Measurements from ENCODE around the gene IMMP2L. TPM values are rescaled to one million over a fixed set of nuclear protein-coding genes. Genes with fewer than 3 reads are reported as not detected.

The IMMP2L gene
- total and polyA plus RNA-seq, 2 donors (not counting 3 experiments of a cell fraction or from before 2014, with no cell fraction given) = 9.9 to 11.8 TPM

DNA sequence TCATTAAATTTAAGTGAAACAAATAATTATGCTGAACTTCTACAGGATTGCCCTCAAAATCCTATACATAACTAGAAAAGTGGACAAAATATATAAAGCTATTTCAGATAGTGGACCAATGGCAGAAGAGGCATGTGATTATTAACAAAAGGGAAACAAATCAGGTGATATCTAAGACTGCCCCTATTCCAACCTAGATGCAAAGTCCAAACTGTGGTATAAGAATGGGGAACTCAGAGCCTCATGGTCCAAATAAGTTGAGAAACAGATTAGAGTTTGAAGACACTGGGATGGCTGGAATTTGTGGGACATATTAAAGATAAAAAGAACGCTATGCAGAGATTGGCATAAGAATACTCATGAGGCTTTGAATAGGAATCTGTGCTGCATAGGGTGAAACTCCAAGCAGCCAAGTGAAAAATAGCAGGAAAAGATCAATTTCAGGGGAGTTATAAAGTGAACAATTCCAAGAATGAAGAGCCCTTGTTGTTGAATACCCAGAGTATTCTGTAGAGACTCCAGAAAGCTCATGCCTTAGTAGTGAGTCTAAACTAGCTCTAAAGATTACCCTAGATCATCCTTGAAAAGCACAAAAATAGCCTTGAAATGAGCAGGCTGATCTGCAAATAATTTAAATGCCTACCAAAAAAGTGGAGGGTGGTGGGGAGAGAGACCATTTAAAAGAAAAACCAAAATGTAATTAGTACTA, 152.4 kb downstream of the IMMP2L start:
- no peaks in the 10 kb centered on the region for H3K27me3 ChIP-seq (ENCODE audit: control insufficient read depth in 2 of 2, insufficient read depth in 2 of 2, low read length in 2 of 2)
- no peak overlapping the region for H3K4me3 ChIP-seq (replicated peaks in 1 of 3; ENCODE audit: insufficient read depth in 1 of 3, low read depth in 1 of 3, low read length in 3 of 3)
- DNase-seq (ENCODE audit: low read depth, low spot score) (no peak), FAIRE-seq (no peak)
- TF ChIP-seq EZH2 (IDR thresholded peaks at IDR 0.05; ENCODE audit: borderline replicate concordance, low read depth, low read length, severe bottlenecking) (no peak), POLR2AphosphoS5 (IDR thresholded peaks at IDR 0.05; ENCODE audit: insufficient read depth, low read depth, low read length) (no peak), GATA2 (IDR thresholded peaks at IDR 0.05; ENCODE audit: insufficient read depth, insufficient read length, low read depth, low read length) (no peak), FOS (IDR thresholded peaks at IDR 0.05; ENCODE audit: borderline replicate concordance, insufficient read depth, low read length) (no peak), JUN (IDR thresholded peaks at IDR 0.05; ENCODE audit: borderline replicate concordance, insufficient read depth, insufficient read length, low read depth) (no peak), MYC (IDR thresholded peaks at IDR 0.05; ENCODE audit: low read depth, low read length) (no peak), POLR2A (IDR thresholded peaks at IDR 0.05; ENCODE audit: low read depth, low read length) (no peak)
- TF ChIP-seq, protein P1, sequence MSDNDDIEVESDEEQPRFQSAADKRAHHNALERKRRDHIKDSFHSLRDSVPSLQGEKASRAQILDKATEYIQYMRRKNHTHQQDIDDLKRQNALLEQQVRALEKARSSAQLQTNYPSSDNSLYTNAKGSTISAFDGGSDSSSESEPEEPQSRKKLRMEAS (IDR thresholded peaks at IDR 0.05; ENCODE audit: insufficient read depth, insufficient read length) = no peak
- TF ChIP-seq, protein P2, sequence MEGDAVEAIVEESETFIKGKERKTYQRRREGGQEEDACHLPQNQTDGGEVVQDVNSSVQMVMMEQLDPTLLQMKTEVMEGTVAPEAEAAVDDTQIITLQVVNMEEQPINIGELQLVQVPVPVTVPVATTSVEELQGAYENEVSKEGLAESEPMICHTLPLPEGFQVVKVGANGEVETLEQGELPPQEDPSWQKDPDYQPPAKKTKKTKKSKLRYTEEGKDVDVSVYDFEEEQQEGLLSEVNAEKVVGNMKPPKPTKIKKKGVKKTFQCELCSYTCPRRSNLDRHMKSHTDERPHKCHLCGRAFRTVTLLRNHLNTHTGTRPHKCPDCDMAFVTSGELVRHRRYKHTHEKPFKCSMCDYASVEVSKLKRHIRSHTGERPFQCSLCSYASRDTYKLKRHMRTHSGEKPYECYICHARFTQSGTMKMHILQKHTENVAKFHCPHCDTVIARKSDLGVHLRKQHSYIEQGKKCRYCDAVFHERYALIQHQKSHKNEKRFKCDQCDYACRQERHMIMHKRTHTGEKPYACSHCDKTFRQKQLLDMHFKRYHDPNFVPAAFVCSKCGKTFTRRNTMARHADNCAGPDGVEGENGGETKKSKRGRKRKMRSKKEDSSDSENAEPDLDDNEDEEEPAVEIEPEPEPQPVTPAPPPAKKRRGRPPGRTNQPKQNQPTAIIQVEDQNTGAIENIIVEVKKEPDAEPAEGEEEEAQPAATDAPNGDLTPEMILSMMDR (IDR thresholded peaks at IDR 0.05; ENCODE audit: extremely low read depth in 1 of 2, insufficient read depth in 1 of 2, low read depth in 1 of 2, low read length in 2 of 2) = no peak
- no TSS peak for BruUV-seq (replicated peaks)
- H3K36me3 ChIP-seq (ENCODE audit: control insufficient read depth in 2 of 2, extremely low read depth in 1 of 2, insufficient read depth in 2 of 2, low read length in 2 of 2) = no peaks in the 10 kb centered on the region
- H3K4me1 ChIP-seq (ENCODE audit: control insufficient read depth, extremely low read depth, insufficient read depth, low read length) = no peaks in the 10 kb centered on the region
- ChIA-PET POLR2A (no interaction called here), CTCF (interaction anchor here (1.3 to 1.4 kb wide), 2 partner anchors 8 to 29 kb away, joined by 4 to 7 read pairs; no protein-coding TSS in a partner anchor)
- dilution Hi-C loops (cut with MboI; ENCODE audit: extremely low pct_ligation_motif_present, low sequenced_read_pairs) (no loop called here), intact Hi-C loops (cut with micrococcal nuclease) (no loop called here)
- no peak overlapping the region for H3K4me2 ChIP-seq (ENCODE audit: insufficient read depth, low read length)
- H3K27ac ChIP-seq (ENCODE audit: insufficient read depth, low read depth, low read length) = no peak overlapping the region
- H2AFZ ChIP-seq (ENCODE audit: low read depth, low read length) = no peak overlapping the region
- H4K20me1 ChIP-seq (replicated peaks; ENCODE audit: control insufficient read depth, extremely low read depth, insufficient read depth, low read length) = no peaks in the 10 kb centered on the region
- H3K9me1 ChIP-seq (replicated peaks; ENCODE audit: control insufficient read depth, extremely low read depth, insufficient read depth, low read length) = no peaks in the 10 kb centered on the region
- H3K9me3 ChIP-seq (replicated peaks; ENCODE audit: control insufficient read depth, insufficient read depth, low read length) = no peaks in the 10 kb centered on the region
- no peaks in the 10 kb centered on the region for H3K79me2 ChIP-seq (ENCODE audit: control insufficient read depth, insufficient read depth, low read length)
- H3K9ac ChIP-seq (replicated peaks; ENCODE audit: extremely low read depth, insufficient read depth, low read length) = no peak overlapping the region
